ENCODE measurements around the gene FAM222B.

Gene FAM222B

GRCh38 chr17:28712032-28712704 is 130.4 kb downstream of the FAM222B start:
- peak; percentile 85 for DNase-seq (ENCODE audit: low spot score)

- peak; percentile 77 for DNase-seq (ENCODE audit: low spot score)
Observed at GRCh38 chr17:28711723-28712031, 130.9 kb downstream of the FAM222B start, which contains the start of gene PROCA1. PROCA1 (minus strand) TSS chr17:28711888; CDS start chr17:28711660, 228 bp downstream.

- DNase-seq (ENCODE audit: low spot score) = peak; percentile 90
Observed at GRCh38 chr17:28710861-28711722, 131.5 kb downstream of the FAM222B start.

- DNase-seq (ENCODE audit: low spot score) = no peak
Observed at GRCh38 chr17:28707339-28707720, 135.3 kb downstream of the FAM222B start.

- no peak for DNase-seq (ENCODE audit: low spot score)
Observed at GRCh38 chr17:28706471-28707338, 135.9 kb downstream of the FAM222B start.

Measured in NAMALWA (cell line).